WTC11 (cell line): Measurements from ENCODE around the gene COPE. TPM values are rescaled to one million over a fixed set of nuclear protein-coding genes. Genes with fewer than 3 reads are reported as not detected.

Source experiments
- CREM ChIP-seq: sonication (generic); formaldehyde crosslinking; IDR thresholded peaks from 2 replicates; pipeline ENCODE4 v1.8.1; 2022; ENCODE audit warnings: mild to moderate bottlenecking, missing genetic modification reagents, moderate library complexity
- ELF4 ChIP-seq: sonication (generic); formaldehyde crosslinking; IDR thresholded peaks from 2 replicates; pipeline ENCODE4 v1.8.1; 2022; ENCODE audit warnings: low read depth, mild to moderate bottlenecking, moderate library complexity, missing genetic modification reagents
- ESRRA ChIP-seq: sonication (generic); formaldehyde crosslinking; IDR thresholded peaks from 2 replicates; pipeline ENCODE4 v1.8.1; 2022; ENCODE audit warnings: mild to moderate bottlenecking, missing genetic modification reagents, borderline replicate concordance
- GRHL2 ChIP-seq: fragments of 250-450 bp; sonication (Bioruptor Pico); IDR thresholded peaks from 2 replicates; pipeline ENCODE4 v1.8.0; 2022; ENCODE audit warnings: mild to moderate bottlenecking, moderate library complexity; ENCODE audit not compliant: insufficient replicate concordance, severe bottlenecking
- IRF2 ChIP-seq: sonication (generic); formaldehyde crosslinking; IDR thresholded peaks from 2 replicates; pipeline ENCODE4 v1.8.0; 2022; ENCODE audit warnings: low read depth, missing genetic modification reagents, borderline replicate concordance
- JAZF1 ChIP-seq: fragments of 250-450 bp; sonication (Bioruptor Pico); IDR thresholded peaks from 2 replicates; pipeline ENCODE4 v1.9.0; 2021; ENCODE audit warnings: moderate library complexity, mild to moderate bottlenecking, inconsistent platforms
- KAT7 ChIP-seq: sonication (generic); formaldehyde crosslinking; IDR thresholded peaks from 2 replicates; pipeline ENCODE4 v1.8.1; 2023; ENCODE audit warnings: missing genetic modification reagents, mild to moderate bottlenecking, borderline replicate concordance
- MYBL2 ChIP-seq: sonication (generic); formaldehyde crosslinking; IDR thresholded peaks from 2 replicates; pipeline ENCODE4 v1.8.1; 2023; ENCODE audit warnings: mild to moderate bottlenecking, moderate library complexity, missing genetic modification reagents
- NR3C1 ChIP-seq: sonication (generic); formaldehyde crosslinking; conservative IDR thresholded peaks from 2 replicates; pipeline ENCODE4 v1.8.1; 2023; ENCODE audit warnings: low read depth, mild to moderate bottlenecking, missing genetic modification reagents
- OVOL2 ChIP-seq: fragments of 250-450 bp; sonication (Bioruptor Pico); IDR thresholded peaks from 2 replicates; pipeline ENCODE4 v1.9.0; 2021; ENCODE audit warnings: mild to moderate bottlenecking, borderline replicate concordance
- SP1 ChIP-seq: sonication (generic); formaldehyde crosslinking; conservative IDR thresholded peaks from 2 replicates; pipeline ENCODE4 v1.8.1; 2022; ENCODE audit warnings: missing genetic modification reagents
- TCF7 ChIP-seq: sonication (generic); formaldehyde crosslinking; IDR thresholded peaks from 2 replicates; pipeline ENCODE4 v1.8.0; 2022; ENCODE audit warnings: mild to moderate bottlenecking, low read depth, missing genetic modification reagents, moderate library complexity
- TEAD1 ChIP-seq: sonication (generic); formaldehyde crosslinking; IDR thresholded peaks from 2 replicates; pipeline ENCODE4 v1.8.0; 2022; ENCODE audit warnings: mild to moderate bottlenecking, missing genetic modification reagents
- ZNF121 ChIP-seq: sonication (generic); formaldehyde crosslinking; IDR thresholded peaks from 2 replicates; pipeline ENCODE4 v1.8.0; 2023; ENCODE audit warnings: missing genetic modification reagents
- ZNF219 ChIP-seq: sonication (generic); formaldehyde crosslinking; IDR thresholded peaks from 2 replicates; pipeline ENCODE4 v1.8.0; 2023; ENCODE audit warnings: missing genetic modification reagents, mild to moderate bottlenecking, borderline replicate concordance
- ZNF263 ChIP-seq: sonication (generic); formaldehyde crosslinking; IDR thresholded peaks from 2 replicates; pipeline ENCODE4 v1.8.1; 2022; ENCODE audit warnings: low read depth, mild to moderate bottlenecking, moderate library complexity, missing genetic modification reagents
- ZNF317 ChIP-seq: sonication (generic); formaldehyde crosslinking; IDR thresholded peaks from 2 replicates; pipeline ENCODE4 v1.8.1; 2023; ENCODE audit warnings: low read depth, mild to moderate bottlenecking, moderate library complexity, missing genetic modification reagents, borderline replicate concordance
- ZNF396 ChIP-seq: fragments of 250-450 bp; sonication (Bioruptor Pico); IDR thresholded peaks from 2 replicates; pipeline ENCODE4 v1.8.0; 2021; ENCODE audit warnings: mild to moderate bottlenecking, moderate library complexity, borderline replicate concordance
- ZNF416 ChIP-seq: fragments of 250-450 bp; sonication (Bioruptor Pico); IDR thresholded peaks from 2 replicates; pipeline ENCODE4 v1.9.0; 2021; ENCODE audit warnings: mild to moderate bottlenecking, inconsistent platforms
- total RNA-seq: library from RNA; stranded (reverse); gene quantifications from 3 replicates; pipeline ENCODE4 v1.2.3, GENCODE V29; 2021
- TF ChIP-seq, protein P1 (sequence below): sonication (generic); formaldehyde crosslinking; IDR thresholded peaks from 2 replicates; pipeline ENCODE4 v1.8.1; 2023; ENCODE audit warnings: mild to moderate bottlenecking, missing genetic modification reagents, moderate library complexity
- TF ChIP-seq, protein P2 (sequence below): sonication (generic); formaldehyde crosslinking; IDR thresholded peaks from 2 replicates; pipeline ENCODE4 v1.8.1; 2023; ENCODE audit warnings: mild to moderate bottlenecking, missing genetic modification reagents, moderate library complexity
- TF ChIP-seq, protein P3 (sequence below): sonication (generic); formaldehyde crosslinking; IDR thresholded peaks from 2 replicates; pipeline ENCODE4 v1.8.1; 2022; ENCODE audit warnings: mild to moderate bottlenecking, missing genetic modification reagents, moderate library complexity, borderline replicate concordance
- TF ChIP-seq, protein P4 (sequence below): fragments of 200-600 bp; IDR thresholded peaks from 2 replicates; pipeline ENCODE4 v1.8.0; 2022; ENCODE audit warnings: antibody characterized with exemption
- TF ChIP-seq, protein P5 (sequence below): sonication (generic); formaldehyde crosslinking; IDR thresholded peaks from 2 replicates; pipeline ENCODE4 v1.8.0; 2022; ENCODE audit warnings: mild to moderate bottlenecking, missing genetic modification reagents
- TF ChIP-seq, protein P6 (sequence below): fragments of 250-450 bp; sonication (Bioruptor Pico); IDR thresholded peaks from 2 replicates; pipeline ENCODE4 v1.9.0; 2021; ENCODE audit warnings: moderate library complexity, mild to moderate bottlenecking, inconsistent platforms, borderline replicate concordance
- TF ChIP-seq, protein P7 (sequence below): fragments of 250-450 bp; sonication (Bioruptor Pico); IDR thresholded peaks from 2 replicates; pipeline ENCODE4 v2.1.2; 2022; ENCODE audit warnings: mild to moderate bottlenecking, moderate library complexity
- TF ChIP-seq, protein P8 (sequence below): sonication (generic); formaldehyde crosslinking; IDR thresholded peaks from 2 replicates; pipeline ENCODE4 v1.8.0; 2023; ENCODE audit warnings: mild to moderate bottlenecking, missing genetic modification reagents

The COPE gene
- total RNA-seq, 1 experiment from 2014 or later: 228 TPM

DNA sequence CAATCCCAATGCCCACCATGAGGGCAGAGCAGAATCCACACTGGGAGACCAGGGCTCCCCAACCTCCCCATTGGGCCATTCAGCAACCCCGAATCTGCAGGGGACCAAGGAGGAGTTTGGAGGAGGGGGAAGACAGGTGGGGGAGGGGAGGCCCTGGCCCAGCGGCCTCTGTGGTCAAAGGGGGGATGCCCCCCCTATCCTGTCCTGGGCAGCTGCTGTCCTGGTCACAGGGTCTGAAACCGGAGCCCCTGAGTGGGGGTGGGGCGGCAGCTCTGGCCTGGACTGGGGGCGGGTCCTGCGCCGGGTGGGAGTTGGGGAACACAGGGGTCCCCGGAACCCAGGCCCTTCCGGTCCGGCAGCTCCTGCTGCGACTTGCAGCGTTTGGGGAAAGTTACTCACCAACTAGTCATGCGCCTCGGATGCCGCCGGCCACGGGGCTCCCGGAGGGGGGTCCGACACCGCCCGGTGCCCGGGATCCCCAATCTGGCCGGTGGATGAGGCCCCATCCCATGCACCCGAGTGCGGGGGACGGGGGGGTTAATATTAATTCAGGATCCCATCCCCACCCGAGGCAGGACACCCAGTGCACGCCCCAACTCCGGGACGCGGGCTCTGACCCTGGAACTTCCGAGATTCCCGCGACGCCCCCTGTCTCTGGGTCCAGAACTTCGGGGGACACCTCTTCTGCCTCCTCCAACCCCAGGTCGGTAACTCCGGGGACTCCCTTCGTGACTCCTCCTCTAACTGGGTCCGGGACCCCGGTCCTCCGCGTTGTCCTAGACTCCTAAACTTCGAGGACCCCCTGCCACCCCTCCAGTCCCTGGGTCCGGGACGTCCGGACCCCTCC is 21.0 kb upstream of the COPE start (continued):
- TF ChIP-seq ZNF263 (CRISPR knock-in tag) (peak; percentile 66; the same call in 1 of the 2 replicates), ELF4 (CRISPR knock-in tag) (no peak), ZNF396 (CRISPR knock-in tag) (no peak), KAT7 (no peak), CREM (CRISPR knock-in tag) (no peak), ZNF219 (no peak), MYBL2 (0 out of 2 replicates have a peak, but pooled peaks have one; percentile 20), JAZF1 (no peak), ESRRA (no peak), NR3C1 (no peak), OVOL2 (CRISPR knock-in tag) (no peak), TCF7 (no peak), IRF2 (CRISPR knock-in tag) (no peak), ZNF121 (CRISPR knock-in tag) (no peak), ZNF317 (CRISPR knock-in tag) (no peak), ZNF416 (CRISPR knock-in tag) (no peak), SP1 (CRISPR knock-in tag) (peak; percentile 74; the same call in 1 of the 2 replicates), GRHL2 (CRISPR knock-in tag) (no peak), TEAD1 (CRISPR knock-in tag) (no peak)
- TF ChIP-seq, protein P1, sequence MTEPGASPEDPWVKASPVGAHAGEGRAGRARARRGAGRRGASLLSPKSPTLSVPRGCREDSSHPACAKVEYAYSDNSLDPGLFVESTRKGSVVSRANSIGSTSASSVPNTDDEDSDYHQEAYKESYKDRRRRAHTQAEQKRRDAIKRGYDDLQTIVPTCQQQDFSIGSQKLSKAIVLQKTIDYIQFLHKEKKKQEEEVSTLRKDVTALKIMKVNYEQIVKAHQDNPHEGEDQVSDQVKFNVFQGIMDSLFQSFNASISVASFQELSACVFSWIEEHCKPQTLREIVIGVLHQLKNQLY (CRISPR knock-in tag): no peak
- TF ChIP-seq, protein P2, sequence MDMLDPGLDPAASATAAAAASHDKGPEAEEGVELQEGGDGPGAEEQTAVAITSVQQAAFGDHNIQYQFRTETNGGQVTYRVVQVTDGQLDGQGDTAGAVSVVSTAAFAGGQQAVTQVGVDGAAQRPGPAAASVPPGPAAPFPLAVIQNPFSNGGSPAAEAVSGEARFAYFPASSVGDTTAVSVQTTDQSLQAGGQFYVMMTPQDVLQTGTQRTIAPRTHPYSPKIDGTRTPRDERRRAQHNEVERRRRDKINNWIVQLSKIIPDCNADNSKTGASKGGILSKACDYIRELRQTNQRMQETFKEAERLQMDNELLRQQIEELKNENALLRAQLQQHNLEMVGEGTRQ (CRISPR knock-in tag): peak; percentile 63
- TF ChIP-seq, protein P3, sequence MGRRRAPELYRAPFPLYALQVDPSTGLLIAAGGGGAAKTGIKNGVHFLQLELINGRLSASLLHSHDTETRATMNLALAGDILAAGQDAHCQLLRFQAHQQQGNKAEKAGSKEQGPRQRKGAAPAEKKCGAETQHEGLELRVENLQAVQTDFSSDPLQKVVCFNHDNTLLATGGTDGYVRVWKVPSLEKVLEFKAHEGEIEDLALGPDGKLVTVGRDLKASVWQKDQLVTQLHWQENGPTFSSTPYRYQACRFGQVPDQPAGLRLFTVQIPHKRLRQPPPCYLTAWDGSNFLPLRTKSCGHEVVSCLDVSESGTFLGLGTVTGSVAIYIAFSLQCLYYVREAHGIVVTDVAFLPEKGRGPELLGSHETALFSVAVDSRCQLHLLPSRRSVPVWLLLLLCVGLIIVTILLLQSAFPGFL (CRISPR knock-in tag): no peak
- TF ChIP-seq, protein P4, sequence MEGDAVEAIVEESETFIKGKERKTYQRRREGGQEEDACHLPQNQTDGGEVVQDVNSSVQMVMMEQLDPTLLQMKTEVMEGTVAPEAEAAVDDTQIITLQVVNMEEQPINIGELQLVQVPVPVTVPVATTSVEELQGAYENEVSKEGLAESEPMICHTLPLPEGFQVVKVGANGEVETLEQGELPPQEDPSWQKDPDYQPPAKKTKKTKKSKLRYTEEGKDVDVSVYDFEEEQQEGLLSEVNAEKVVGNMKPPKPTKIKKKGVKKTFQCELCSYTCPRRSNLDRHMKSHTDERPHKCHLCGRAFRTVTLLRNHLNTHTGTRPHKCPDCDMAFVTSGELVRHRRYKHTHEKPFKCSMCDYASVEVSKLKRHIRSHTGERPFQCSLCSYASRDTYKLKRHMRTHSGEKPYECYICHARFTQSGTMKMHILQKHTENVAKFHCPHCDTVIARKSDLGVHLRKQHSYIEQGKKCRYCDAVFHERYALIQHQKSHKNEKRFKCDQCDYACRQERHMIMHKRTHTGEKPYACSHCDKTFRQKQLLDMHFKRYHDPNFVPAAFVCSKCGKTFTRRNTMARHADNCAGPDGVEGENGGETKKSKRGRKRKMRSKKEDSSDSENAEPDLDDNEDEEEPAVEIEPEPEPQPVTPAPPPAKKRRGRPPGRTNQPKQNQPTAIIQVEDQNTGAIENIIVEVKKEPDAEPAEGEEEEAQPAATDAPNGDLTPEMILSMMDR: no peak
- TF ChIP-seq, protein P5, sequence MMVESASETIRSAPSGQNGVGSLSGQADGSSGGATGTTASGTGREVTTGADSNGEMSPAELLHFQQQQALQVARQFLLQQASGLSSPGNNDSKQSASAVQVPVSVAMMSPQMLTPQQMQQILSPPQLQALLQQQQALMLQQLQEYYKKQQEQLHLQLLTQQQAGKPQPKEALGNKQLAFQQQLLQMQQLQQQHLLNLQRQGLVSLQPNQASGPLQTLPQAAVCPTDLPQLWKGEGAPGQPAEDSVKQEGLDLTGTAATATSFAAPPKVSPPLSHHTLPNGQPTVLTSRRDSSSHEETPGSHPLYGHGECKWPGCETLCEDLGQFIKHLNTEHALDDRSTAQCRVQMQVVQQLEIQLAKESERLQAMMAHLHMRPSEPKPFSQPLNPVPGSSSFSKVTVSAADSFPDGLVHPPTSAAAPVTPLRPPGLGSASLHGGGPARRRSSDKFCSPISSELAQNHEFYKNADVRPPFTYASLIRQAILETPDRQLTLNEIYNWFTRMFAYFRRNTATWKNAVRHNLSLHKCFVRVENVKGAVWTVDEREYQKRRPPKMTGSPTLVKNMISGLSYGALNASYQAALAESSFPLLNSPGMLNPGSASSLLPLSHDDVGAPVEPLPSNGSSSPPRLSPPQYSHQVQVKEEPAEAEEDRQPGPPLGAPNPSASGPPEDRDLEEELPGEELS (CRISPR knock-in tag): no peak
- TF ChIP-seq, protein P6, sequence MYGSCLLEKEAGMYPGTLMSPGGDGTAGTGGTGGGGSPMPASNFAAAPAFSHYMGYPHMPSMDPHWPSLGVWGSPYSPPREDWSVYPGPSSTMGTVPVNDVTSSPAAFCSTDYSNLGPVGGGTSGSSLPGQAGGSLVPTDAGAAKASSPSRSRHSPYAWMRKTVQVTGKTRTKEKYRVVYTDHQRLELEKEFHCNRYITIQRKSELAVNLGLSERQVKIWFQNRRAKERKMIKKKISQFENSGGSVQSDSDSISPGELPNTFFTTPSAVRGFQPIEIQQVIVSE (CRISPR knock-in tag): no peak
- TF ChIP-seq, protein P7, sequence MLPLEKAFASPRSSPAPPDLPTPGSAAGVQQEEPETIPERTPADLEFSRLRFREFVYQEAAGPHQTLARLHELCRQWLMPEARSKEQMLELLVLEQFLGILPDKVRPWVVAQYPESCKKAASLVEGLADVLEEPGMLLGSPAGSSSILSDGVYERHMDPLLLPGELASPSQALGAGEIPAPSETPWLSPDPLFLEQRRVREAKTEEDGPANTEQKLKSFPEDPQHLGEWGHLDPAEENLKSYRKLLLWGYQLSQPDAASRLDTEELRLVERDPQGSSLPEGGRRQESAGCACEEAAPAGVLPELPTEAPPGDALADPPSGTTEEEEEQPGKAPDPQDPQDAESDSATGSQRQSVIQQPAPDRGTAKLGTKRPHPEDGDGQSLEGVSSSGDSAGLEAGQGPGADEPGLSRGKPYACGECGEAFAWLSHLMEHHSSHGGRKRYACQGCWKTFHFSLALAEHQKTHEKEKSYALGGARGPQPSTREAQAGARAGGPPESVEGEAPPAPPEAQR: no peak
- TF ChIP-seq, protein P8, sequence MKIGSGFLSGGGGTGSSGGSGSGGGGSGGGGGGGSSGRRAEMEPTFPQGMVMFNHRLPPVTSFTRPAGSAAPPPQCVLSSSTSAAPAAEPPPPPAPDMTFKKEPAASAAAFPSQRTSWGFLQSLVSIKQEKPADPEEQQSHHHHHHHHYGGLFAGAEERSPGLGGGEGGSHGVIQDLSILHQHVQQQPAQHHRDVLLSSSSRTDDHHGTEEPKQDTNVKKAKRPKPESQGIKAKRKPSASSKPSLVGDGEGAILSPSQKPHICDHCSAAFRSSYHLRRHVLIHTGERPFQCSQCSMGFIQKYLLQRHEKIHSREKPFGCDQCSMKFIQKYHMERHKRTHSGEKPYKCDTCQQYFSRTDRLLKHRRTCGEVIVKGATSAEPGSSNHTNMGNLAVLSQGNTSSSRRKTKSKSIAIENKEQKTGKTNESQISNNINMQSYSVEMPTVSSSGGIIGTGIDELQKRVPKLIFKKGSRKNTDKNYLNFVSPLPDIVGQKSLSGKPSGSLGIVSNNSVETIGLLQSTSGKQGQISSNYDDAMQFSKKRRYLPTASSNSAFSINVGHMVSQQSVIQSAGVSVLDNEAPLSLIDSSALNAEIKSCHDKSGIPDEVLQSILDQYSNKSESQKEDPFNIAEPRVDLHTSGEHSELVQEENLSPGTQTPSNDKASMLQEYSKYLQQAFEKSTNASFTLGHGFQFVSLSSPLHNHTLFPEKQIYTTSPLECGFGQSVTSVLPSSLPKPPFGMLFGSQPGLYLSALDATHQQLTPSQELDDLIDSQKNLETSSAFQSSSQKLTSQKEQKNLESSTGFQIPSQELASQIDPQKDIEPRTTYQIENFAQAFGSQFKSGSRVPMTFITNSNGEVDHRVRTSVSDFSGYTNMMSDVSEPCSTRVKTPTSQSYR (CRISPR knock-in tag): peak; percentile 96
